ENCODE data around the gene PON3.

The PON3 gene

DNA sequence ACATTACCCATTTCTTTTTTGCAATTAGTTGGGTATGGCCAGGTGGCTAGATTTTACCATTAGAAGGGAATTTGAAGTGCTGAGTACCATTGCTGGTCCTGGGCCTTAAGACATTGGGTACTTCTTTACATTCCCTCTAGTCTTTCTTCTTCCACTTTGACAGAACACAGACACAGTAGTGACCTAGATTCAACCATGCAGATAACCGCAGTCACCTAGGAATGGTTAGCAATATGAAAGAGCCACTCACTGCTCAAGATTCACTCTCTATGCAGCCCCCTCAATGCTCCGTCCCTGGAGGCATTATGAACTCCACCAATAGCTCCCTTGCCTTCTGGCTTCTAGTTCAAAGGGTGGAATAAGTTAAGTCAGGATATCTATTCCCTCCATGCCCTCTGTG is 55.7 kb downstream of the PON3 start:
- DNase-seq (ENCODE audit: low spot score) = no peak

DNA sequence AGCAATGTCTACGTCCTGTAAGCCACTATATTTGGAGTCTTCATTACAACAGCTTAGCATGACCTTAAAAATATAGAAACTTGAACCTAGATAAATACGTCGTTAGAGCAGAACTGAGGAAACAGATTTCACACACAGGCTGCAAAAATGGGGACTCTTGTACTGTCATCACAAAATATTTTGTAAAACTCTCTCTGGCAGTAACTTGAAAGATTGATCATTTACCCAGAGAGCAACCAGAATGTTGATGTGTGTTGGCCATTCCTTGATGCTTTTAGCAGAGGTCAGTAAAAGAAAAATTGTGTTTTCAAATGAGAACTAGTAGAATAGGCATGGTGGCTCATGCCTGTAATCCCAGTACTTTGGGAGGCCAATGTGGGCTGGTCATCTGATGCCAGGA is 57.3 kb downstream of the PON3 start:
- no peak for DNase-seq (ENCODE audit: low spot score)

- no peak for DNase-seq (ENCODE audit: low spot score)
These were observed 61.1 kb downstream of the PON3 start for GRCh38 chr7:95335093-95335492.

GRCh38 chr7:95334447-95334846 is 61.7 kb downstream of the PON3 start:
- no peak for DNase-seq (ENCODE audit: low spot score)

DNA sequence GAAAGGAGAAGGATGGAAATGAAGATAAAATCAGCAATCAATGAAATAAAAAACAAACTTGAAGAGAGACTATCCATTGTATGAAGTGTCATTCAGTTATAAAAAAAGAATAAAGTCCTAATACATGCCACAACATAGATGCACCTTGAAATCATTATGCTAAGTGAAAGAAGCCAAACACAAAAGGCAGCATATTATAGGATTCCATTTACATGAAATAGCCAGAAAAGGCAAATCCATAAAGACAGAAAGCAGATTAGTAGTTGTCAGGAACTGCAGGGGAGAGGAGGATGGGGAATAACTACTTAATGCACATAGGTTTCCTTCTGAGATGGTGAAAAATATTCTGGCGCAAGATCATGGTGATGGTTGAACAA is 65.2 kb downstream of the PON3 start:
- DNase-seq (ENCODE audit: low spot score) = no peak

DNA sequence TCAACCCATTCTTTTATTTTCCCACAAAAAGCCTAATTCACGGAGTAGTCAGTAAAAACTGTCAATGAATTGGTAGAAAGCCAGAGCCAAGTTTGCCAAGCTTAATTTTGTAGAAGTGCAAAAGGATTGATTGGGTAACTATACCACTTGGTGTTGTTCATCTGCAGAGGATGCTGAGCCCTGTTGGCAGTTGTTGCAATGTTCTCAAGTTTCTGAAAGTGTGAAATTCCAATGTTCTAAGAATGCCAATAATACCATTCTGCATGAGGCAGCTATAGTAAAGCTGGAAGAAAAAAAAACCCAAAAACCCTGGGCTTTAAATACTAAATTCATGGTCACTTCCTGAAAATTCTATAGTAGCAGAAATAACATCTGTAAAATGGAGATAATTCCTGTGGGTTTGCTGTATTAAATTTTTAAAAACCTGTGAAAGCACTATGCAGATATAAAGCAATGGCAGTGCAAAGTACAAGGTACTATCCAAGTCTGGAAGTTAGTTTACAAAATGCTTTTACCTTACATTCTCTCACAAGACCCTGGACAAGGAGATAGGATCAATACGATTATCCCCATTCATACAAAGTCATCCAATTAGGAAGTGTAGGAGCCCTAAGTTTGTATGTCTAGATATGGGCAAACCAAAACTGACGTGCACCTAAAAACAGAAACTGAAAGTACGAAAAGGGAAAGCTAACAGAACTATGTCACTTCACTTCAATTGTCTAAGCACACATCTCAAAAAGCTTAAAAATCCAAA is 65.8 kb downstream of the PON3 start:
- no peak for DNase-seq (ENCODE audit: low spot score)

DNA sequence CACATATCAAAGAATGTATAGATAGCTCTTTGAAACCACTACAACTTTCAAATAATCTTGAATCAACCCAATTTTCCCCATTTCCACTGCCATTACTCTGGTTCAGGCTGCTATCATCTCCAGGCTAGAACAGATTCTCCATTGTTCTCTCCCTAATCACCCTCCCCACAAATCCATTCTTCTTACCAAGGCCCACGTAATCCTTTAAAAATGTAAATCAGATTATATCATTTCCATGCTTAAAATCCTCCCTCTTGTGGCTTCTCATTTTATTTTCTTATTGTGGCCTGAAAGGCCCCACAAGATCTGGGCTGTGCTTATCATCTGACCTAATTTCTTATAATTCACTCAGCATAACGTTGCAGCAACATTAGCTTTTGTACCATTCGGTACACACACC is 68.8 kb downstream of the PON3 start:
- DNase-seq (ENCODE audit: low spot score) = no peak

GRCh38 chr7:95324431-95324830 is 71.7 kb downstream of the PON3 start, which contains the start of gene PON1:
TSS of gene PON1 (minus strand) at chr7:95324532. CDS start at chr7:95324475, 57 bp downstream.
- DNase-seq (ENCODE audit: low spot score) = no peak

- DNase-seq (ENCODE audit: low spot score) = no peak
These were observed 72.6 kb downstream of the PON3 start for GRCh38 chr7:95323410-95324129.

DNA sequence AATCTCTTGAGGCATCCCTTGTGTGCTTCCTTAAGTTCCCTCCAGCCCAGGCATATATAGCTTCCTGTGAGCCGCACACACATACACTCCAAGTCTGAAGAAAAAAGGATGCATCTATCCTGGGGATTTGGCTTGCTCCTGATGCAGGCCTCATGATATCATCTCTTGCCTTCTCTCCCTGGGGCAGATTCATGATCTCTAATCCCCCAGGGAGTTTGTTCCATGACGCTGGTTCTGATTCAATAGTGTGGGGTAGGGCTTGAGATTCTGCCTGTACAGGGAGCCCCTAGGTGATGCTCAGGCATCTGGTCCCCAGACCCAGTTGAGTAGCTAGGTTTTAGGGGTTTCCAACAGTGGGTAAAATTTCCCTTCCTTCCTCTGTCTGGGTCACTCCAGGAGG is 73.3 kb downstream of the PON3 start:
- no peak for DNase-seq (ENCODE audit: low spot score)

DNA sequence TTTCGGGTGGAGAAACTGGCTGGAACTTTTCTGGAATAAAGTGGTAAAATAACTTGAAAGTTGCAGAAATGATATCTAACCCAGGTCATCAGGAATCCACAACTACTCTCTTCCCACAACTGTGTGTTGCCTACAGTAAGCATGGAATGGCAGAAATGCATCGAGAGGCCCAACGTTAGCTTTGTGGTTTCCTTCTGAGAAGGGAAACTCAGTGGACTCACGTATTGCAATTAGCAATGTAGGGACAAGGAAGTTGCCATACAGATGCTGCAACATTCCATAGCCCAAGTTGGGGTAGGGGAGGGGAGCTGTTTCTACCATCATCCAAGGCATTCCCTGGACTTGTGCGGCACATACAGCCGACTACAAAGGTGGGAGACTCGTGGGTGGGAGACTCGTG is 73.8 kb downstream of the PON3 start:
- DNase-seq (ENCODE audit: low spot score) = no peak

- no peak for DNase-seq (ENCODE audit: low spot score)
These were observed 74.5 kb downstream of the PON3 start for GRCh38 chr7:95321720-95322119.

DNA sequence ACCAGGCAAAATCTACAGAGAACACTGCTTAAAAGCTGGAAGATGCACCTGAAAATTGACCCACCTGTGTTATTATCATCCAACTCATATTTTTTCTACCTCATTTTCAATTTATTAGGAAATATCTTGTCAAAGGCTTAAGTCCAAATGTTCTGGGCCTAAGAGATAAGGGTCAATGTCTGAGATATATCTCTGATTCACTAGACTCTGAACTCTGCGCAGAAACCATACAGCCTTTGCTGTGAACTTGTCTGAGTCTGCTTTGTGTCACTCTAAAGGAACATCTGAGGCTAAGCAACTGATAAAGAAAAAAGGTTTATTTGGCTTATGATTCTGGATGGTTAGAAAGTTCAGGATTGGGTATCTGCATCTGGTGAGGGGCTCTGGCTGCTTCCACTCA is 75.5 kb downstream of the PON3 start:
- DNase-seq (ENCODE audit: low spot score) = no peak

DNA sequence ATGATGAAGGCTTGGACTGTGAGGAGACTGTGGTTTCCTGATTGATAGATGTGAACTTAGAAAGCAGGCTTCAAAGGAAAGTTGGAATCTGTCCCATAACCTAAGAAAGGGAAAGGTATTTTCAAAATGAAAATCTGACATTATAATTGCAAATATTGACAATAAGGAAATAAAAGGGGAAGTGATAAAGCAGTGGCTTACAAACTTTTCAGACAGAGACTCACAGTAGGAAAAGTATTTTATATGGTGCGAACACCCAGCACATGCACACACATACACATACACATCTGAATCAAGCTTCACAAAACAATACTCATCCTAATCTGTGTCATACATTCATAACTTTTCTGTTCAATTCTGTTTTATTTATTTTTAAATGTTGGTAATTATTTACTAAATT is 76.6 kb downstream of the PON3 start:
- no peak for DNase-seq (ENCODE audit: low spot score)

- DNase-seq (ENCODE audit: low spot score) = no peak
These were observed 77.6 kb downstream of the PON3 start for GRCh38 chr7:95318501-95319100.

- DNase-seq (ENCODE audit: low spot score) = no peak
These were observed 78.2 kb downstream of the PON3 start for GRCh38 chr7:95317966-95318365.

DNA sequence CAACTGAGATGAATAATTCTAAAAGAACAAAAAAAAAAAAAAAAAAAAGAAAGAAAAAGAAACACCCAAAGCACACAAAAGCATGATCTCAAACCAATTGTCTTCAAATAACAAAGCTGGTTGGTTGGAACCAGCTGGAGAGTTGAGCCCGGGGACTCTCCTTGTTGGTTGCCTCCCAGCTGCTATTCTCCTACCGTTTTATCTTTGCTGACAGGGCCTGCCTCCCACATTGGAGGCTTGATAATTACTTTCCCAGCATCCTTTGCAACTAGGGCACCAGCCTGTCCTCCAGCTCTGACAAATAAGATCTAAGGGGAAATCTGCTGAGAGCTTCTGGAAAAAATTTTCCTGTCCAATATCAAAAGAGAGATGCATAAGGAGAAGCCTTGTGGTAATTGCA is 78.6 kb downstream of the PON3 start:
- no peak for DNase-seq (ENCODE audit: low spot score)

- no peak for DNase-seq (ENCODE audit: low spot score)
These were observed 79.6 kb downstream of the PON3 start for GRCh38 chr7:95316588-95316987.

DNA sequence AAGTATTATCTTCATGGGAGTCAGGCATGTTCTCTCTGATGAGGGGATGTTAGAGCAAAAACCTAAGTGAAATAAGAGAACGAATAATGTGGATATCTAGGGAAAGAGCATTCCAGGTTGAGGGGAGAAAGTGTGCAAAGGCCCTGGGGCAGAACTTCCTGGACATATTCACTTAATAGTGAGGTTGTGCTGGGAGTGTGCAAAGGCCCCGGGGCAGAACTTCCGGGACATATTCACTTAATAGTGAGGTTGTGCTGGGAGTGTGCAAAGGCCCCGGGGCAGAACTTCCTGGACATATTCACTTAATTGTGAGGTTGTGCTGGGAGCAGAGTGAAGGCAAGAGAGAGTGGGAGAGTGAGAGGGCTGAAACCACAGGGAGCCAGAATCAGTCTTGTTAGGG is 83.6 kb downstream of the PON3 start:
- DNase-seq (ENCODE audit: low spot score) = no peak

GRCh38 chr7:95311389-95311788 is 84.8 kb downstream of the PON3 start:
- DNase-seq (ENCODE audit: low spot score) = no peak

DNA sequence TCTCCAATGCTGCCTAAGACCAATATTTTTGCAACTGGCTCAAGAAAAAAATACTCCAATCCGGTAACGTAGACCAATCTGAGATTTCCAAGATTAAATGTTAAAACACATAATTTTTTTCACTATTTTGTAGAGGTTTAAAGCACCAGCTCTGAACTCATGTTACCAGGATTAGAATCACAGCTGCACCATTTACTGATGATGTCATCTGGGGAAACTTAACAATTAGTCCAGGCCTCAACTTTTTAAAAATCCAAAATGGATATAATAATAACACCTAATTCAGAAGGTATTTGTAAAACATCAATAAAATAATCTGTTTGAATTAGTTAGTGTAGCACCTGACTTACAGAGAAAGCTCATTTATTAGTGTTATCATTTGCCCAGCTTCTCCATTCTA is 86.2 kb downstream of the PON3 start:
- DNase-seq (ENCODE audit: low spot score) = no peak

All from cerebellar cortex (tissue), 1 donor.